ENCODE measurements around the gene NOXA1. TPM values are rescaled to one million over a fixed set of nuclear protein-coding genes. Genes with fewer than 3 reads are reported as not detected.

Gene NOXA1
- total and polyA plus RNA-seq, 7 donors, result 1.4 to 16.4 (median 3.3) TPM

DNA sequence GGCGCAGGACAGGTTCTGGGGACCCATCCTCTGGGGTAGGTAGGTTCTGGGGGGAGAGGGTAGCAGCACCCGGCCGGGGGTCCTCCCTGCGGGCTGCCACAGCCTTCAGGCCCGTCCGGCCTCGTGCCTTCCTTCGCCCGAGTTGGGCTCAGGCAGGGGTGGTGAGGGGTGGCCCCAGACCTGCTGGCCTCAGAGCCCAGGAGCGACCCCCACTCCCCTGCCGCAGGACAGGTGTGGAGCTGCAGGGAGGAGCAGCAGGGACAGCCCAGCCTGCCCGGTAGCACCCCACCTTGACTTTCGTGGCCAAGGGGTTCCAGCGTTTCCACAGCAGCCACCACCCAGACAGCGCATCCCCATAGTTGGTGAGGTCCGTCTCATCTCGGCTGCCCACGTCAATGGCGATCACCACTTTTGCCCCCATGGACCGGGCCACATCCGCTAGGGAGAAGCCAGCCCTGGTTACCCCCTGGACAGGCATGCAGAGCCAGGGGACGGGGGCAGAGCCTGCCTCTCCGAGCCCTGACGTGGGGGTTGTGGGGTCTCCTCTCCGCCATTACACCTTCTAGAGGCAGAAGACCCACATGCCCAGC, 39.3 kb downstream of the NOXA1 start:
- Histone ChIP-seq H3K4me3 (no peak overlapping the region), H3K27me3 (no peaks in the 10 kb centered on the region), H3K4me1 (peaks cover 0 to 25% (median 21%) of the 10 kb centered on the region in 4 donors), H3K36me3 (peaks cover 0 to under 1% (median 0%) of the 10 kb centered on the region in 4 donors), H3K9me3 (no peaks in the 10 kb centered on the region), H3K27ac (no peak overlapping the region)
- TF ChIP-seq POLR2AphosphoS5 (IDR thresholded peaks at IDR 0.05), result no peak
- no peak for TF ChIP-seq POLR2A (IDR thresholded peaks at IDR 0.05)
- TF ChIP-seq EP300 (IDR thresholded peaks at IDR 0.05), result no peak
- TF ChIP-seq, protein P1, sequence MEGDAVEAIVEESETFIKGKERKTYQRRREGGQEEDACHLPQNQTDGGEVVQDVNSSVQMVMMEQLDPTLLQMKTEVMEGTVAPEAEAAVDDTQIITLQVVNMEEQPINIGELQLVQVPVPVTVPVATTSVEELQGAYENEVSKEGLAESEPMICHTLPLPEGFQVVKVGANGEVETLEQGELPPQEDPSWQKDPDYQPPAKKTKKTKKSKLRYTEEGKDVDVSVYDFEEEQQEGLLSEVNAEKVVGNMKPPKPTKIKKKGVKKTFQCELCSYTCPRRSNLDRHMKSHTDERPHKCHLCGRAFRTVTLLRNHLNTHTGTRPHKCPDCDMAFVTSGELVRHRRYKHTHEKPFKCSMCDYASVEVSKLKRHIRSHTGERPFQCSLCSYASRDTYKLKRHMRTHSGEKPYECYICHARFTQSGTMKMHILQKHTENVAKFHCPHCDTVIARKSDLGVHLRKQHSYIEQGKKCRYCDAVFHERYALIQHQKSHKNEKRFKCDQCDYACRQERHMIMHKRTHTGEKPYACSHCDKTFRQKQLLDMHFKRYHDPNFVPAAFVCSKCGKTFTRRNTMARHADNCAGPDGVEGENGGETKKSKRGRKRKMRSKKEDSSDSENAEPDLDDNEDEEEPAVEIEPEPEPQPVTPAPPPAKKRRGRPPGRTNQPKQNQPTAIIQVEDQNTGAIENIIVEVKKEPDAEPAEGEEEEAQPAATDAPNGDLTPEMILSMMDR (IDR thresholded peaks at IDR 0.05), result no peak
- peak; percentile 67 for DNase-seq
- 88 to 95% methylated on average over 25 of the region's 25 CpGs for WGBS, 2 donors
- intact Hi-C loops (cut with DNase I), result no loop called here

DNA sequence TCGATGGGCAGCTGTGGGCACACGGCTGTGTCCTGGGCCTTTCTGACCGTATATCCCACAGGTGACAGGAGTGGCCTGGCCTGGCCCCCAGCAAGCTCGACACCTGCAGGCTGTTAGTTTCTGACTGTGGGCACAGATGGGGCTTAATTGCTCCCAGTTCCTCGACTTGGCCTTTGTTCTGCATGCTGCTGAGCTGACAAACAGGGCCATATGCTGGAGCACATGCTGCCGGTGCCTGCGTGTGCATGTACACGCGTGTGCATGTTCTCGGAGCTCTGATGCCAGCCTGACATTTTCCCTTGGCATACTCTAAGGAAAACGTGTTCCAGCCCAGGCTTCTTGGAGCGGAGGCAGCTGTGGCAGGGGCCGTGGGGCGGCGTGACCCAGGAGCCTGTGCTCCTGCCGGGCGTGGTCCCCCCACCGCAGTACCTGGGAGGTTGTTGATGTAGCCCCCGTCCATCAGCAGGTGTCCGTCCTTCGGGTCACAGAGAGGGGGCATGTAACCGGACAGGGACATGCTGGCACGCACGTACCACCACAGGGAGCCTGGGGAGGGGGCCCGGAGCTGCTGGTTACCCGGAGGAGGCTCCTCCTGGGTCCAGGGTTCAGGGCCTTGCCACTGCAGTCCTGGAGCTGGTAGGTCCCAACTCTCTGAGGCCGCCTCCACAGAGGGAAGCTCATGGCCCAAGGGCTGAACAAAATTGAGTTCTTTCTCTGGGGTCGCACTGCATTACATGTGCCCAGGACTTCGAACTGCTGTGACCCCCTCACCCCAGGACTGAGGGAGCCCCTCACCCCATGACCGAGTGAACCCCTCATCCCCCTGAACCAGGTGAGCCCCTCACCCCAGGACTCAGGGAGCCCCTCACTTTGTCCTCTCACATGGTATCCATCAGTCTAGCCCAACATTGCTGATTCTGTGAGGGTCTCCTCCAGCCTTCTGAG, 40.1 kb downstream of the NOXA1 start:
- Histone ChIP-seq H3K27me3 (no peaks in the 10 kb centered on the region), H3K27ac (no peak overlapping the region), H3K36me3 (no peaks in the 10 kb centered on the region), H3K9me3 (no peaks in the 10 kb centered on the region), H3K4me3 (no peak overlapping the region), H3K4me1 (peaks cover 0 to 17% (median 14%) of the 10 kb centered on the region in 4 donors)
- 90 to 93% methylated on average over 30 of the region's 30 CpGs for WGBS, 2 donors
- DNase-seq, result peak; percentile 64
- intact Hi-C loops (cut with DNase I), result no loop called here
- TF ChIP-seq EP300 (IDR thresholded peaks at IDR 0.05), result no peak
- no peak for TF ChIP-seq POLR2A (IDR thresholded peaks at IDR 0.05)
- TF ChIP-seq, protein P1 (IDR thresholded peaks at IDR 0.05), result no peak
- TF ChIP-seq POLR2AphosphoS5 (IDR thresholded peaks at IDR 0.05), result no peak

DNA sequence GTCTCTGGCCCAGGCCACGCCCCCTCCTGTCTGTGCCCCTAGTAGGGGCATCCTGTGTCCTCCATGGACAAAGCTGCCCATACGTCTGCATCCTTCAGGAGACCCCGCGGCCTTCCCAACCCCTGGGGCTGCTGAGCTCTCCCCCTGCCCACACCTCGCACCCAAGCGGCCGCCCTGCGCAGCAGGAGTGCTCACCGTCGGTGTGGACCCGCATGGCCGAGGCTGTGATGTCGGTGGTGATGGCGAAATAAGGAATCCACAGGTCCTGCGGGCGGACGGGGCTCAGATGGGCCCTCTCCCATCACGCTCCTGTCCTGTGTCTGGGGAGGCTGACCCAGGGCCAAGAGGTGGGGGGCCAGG, 40.7 kb downstream of the NOXA1 start:
- intact Hi-C loops (cut with DNase I), result no loop called here

DNA sequence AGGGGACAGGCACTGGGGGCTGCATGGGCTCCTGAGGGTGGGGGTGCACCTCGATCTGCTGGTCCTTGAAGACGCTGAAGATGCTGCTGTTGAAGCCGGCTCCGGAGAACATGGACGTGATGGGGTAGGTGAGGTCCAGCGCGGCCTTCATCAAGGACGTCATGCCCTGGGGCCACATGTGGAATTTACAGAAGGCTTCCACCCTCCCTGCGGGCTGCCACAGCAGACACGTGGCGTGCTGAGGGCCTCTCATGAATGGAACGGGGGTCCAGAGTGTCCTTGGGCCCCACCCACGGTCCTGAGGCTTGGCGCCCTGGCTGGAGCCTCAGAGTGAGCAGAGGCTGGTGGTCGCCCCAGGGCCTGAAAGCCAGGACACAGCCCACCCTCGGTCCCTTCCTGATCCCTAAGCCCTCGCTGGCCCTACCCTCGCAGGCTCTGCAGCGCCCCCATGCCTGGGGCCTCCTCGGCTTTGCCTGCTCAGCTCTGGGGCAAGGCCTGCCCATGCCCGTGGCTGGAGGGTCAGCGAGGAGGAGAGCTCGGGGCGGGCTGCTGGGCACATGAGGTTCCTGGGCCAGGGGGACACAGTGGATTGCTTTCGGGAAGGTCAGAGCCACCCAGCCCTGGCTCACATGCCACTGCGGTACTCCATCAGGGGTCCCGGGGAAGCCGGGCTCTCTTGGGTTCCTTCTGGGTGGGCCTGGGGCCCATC, 41.3 kb downstream of the NOXA1 start:
- Histone ChIP-seq H3K27ac (no peak overlapping the region), H3K36me3 (no peaks in the 10 kb centered on the region), H3K4me3 (no peak overlapping the region), H3K4me1 (peaks cover 0 to 10% (median 7%) of the 10 kb centered on the region in 4 donors), H3K27me3 (no peaks in the 10 kb centered on the region), H3K9me3 (no peaks in the 10 kb centered on the region)
- intact Hi-C loops (cut with DNase I), result no loop called here
- WGBS, 2 donors, result 94 to 95% methylated on average over 28 of the region's 28 CpGs
- no peak for DNase-seq
- TF ChIP-seq, protein P1 (IDR thresholded peaks at IDR 0.05), result no peak
- TF ChIP-seq POLR2AphosphoS5 (IDR thresholded peaks at IDR 0.05) (no peak), POLR2A (IDR thresholded peaks at IDR 0.05) (no peak), EP300 (IDR thresholded peaks at IDR 0.05) (no peak)

More for the DNA sequence above, 40.7 kb downstream of the NOXA1 start:
- Histone ChIP-seq H3K9me3 (no peaks in the 10 kb centered on the region), H3K4me3 (no peak overlapping the region), H3K36me3 (no peaks in the 10 kb centered on the region), H3K27me3 (no peaks in the 10 kb centered on the region), H3K4me1 (peaks cover 0 to 12% (median 8%) of the 10 kb centered on the region in 4 donors), H3K27ac (no peak overlapping the region)
- DNase-seq, result no peak
- 95 to 96% methylated on average over 18 of the region's 18 CpGs for WGBS, 2 donors
- no peak for TF ChIP-seq EP300 (IDR thresholded peaks at IDR 0.05)
- TF ChIP-seq, protein P1 (IDR thresholded peaks at IDR 0.05), result no peak
- no peak for TF ChIP-seq POLR2AphosphoS5 (IDR thresholded peaks at IDR 0.05)
- TF ChIP-seq POLR2A (IDR thresholded peaks at IDR 0.05), result no peak

Data from sigmoid colon (tissue), 7 donors.